Karpas-422 (cell line): ENCODE measurements around the gene CNTN4. TPM values are rescaled to one million over a fixed set of nuclear protein-coding genes. Genes with fewer than 3 reads are reported as not detected.

ENCODE experiments used
- DNase-seq: peaks from one replicate; pipeline ENCODE4 v3.0.0-alpha.2; 2015
- H2AFZ ChIP-seq: fragments of 200-600 bp; sonication (generic); 2 replicates; pipeline ENCODE4 v1.6.1; 2014; ENCODE audit warnings: antibody characterized with exemption, low read length, mixed read lengths
- H3K27ac ChIP-seq: fragments of 200-600 bp; sonication (generic); 2 replicates; pipeline ENCODE4 v1.5.1; 2014; ENCODE audit warnings: mild to moderate bottlenecking, low read length, moderate library complexity
- H3K27me3 ChIP-seq: fragments of 200-600 bp; sonication (generic); 2 replicates; pipeline ENCODE4 v1.6.1; 2014; ENCODE audit warnings: low read length, mixed read lengths
- H3K36me3 ChIP-seq: fragments of 200-600 bp; sonication (generic); 2 replicates; pipeline ENCODE4 v1.6.1; 2014; ENCODE audit warnings: low read length, mixed read lengths; ENCODE audit not compliant: insufficient read depth
- H3K4me1 ChIP-seq: fragments of 200-600 bp; sonication (generic); 2 replicates; pipeline ENCODE4 v1.6.1; 2014; ENCODE audit warnings: mild to moderate bottlenecking, low read length, mixed read lengths
- H3K4me2 ChIP-seq: fragments of 200-600 bp; sonication (generic); 2 replicates; pipeline ENCODE4 v1.6.1; 2014; ENCODE audit warnings: low read length, low read depth, mild to moderate bottlenecking; ENCODE audit not compliant: poor library complexity, severe bottlenecking
- H3K4me3 ChIP-seq: fragments of 200-600 bp; sonication (generic); 2 replicates; pipeline ENCODE4 v1.5.1; 2014; ENCODE audit warnings: mild to moderate bottlenecking, antibody characterized with exemption, low read length, mixed read lengths
- H3K79me2 ChIP-seq: fragments of 200-600 bp; sonication (generic); 2 replicates; pipeline ENCODE4 v1.6.1; 2014; ENCODE audit warnings: mild to moderate bottlenecking, low read length, mixed read lengths
- H3K9ac ChIP-seq: fragments of 200-600 bp; sonication (generic); 2 replicates; pipeline ENCODE4 v1.6.0; 2014; ENCODE audit warnings: low read length
- H3K9me2 ChIP-seq: fragments of 200-600 bp; sonication (generic), shearing (Covaris generic); replicated peaks from 2 replicates; pipeline ENCODE4 v1.6.0; 2014; ENCODE audit warnings: mild to moderate bottlenecking, low read length, moderate library complexity; ENCODE audit not compliant: insufficient read depth
- H3K9me3 ChIP-seq: fragments of 300-700, 200-600 bp; sonication (generic); 2 replicates; pipeline ENCODE4 v1.6.1; 2014; ENCODE audit warnings: low read length, mixed read lengths
- H4K20me1 ChIP-seq: fragments of 200-600 bp; sonication (generic); 2 replicates; pipeline ENCODE4 v1.6.1; 2014; ENCODE audit warnings: mild to moderate bottlenecking, antibody characterized with exemption, low read length, low read depth; ENCODE audit not compliant: insufficient read depth
- total RNA-seq: library from RNA; depleted of rRNA; stranded (reverse); fragments of >200 nt; shearing (Covaris generic); gene quantifications from 2 replicates; pipeline ENCODE4 v1.2.3, GENCODE V29; 2014; ENCODE audit warnings: low replicate concordance

CNTN4 gene
- total RNA-seq, 1 experiment from 2014 or later, result 0.19 TPM

DNA sequence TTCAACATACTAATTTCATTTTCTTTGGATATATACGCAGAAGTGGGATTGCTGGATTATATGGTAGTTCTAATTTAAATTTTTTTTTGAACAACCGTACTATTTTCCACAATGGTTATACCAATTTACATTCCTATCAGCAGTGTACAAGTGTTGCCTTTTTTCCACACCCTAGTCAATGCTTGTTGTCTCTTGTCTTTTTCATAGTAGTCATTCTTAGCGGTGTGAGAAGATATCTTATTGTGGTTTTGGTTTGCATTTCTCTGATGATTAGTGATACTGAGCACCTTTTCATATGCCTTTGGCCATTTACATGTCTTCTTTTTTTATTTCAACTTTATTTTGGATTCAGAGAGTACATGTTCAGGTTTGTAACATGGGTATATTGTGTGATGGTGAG, 858.4 kb downstream of the CNTN4 start:
- Histone ChIP-seq H3K4me2 (no peak overlapping the region), H3K9me3 (no peaks in the 10 kb centered on the region), H3K9ac (no peak overlapping the region), H3K79me2 (no peaks in the 10 kb centered on the region), H4K20me1 (no peaks in the 10 kb centered on the region), H3K9me2 (no peaks in the 10 kb centered on the region), H3K4me1 (no peaks in the 10 kb centered on the region), H3K27me3 (peaks cover 5% of the 10 kb centered on the region; the same call in 1 of the 2 replicates), H3K4me3 (no peak overlapping the region), H3K36me3 (no peaks in the 10 kb centered on the region), H2AFZ (no peak overlapping the region), H3K27ac (no peak overlapping the region)
- DNase-seq, result no peak

DNA sequence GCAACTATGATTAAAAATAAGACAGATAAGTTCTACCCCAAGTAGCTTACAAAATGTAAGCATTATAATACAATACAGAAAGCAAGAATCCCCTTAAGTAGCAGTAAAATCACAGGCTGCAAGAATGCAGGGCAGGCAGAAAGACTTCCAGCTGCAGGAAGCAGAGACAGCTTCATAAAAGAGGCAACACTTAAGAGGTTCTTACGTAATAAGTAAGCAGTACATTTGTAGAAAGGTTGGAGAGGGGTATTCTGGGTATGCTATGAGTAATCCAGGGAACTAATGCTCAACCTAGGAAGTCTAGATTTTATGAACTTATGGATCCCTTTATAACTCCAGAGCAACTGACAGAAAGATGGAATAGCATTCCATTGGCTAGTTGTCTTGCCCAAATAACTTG, 859.9 kb downstream of the CNTN4 start:
- H3K27ac ChIP-seq, result no peak overlapping the region
- no peaks in the 10 kb centered on the region for H3K79me2 ChIP-seq
- no peak overlapping the region for H3K9ac ChIP-seq
- no peaks in the 10 kb centered on the region for H3K36me3 ChIP-seq
- no peak overlapping the region for H3K4me3 ChIP-seq
- no peaks in the 10 kb centered on the region for H3K27me3 ChIP-seq
- H3K4me1 ChIP-seq, result no peaks in the 10 kb centered on the region
- DNase-seq, result no peak
- H4K20me1 ChIP-seq, result no peaks in the 10 kb centered on the region
- H2AFZ ChIP-seq, result no peak overlapping the region
- no peak overlapping the region for H3K4me2 ChIP-seq
- H3K9me3 ChIP-seq, result no peaks in the 10 kb centered on the region
- H3K9me2 ChIP-seq, result no peaks in the 10 kb centered on the region

DNA sequence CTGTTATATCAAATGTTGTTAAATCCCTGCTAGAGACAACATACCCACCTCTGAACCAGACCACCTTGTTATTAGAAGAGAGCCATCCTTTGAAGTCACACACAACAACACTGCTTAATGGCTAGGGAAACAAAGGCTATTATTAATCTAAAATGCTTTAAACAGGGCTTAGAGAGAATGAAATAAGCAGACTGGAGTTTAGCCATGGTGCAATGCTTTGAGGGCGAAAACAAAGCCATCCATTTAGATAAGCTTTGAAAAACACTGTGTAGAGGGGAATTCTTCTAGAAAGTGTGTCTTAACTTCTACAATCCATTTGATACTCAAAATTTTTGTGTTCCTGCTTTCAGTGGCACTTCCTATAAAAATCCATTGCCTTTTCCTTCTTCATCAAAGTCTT, 862.9 kb downstream of the CNTN4 start:
- H3K36me3 ChIP-seq, result no peaks in the 10 kb centered on the region
- no peaks in the 10 kb centered on the region for H3K9me3 ChIP-seq
- no peaks in the 10 kb centered on the region for H4K20me1 ChIP-seq
- H3K9ac ChIP-seq, result no peak overlapping the region
- H3K27ac ChIP-seq, result no peak overlapping the region
- H2AFZ ChIP-seq, result no peak overlapping the region
- H3K9me2 ChIP-seq, result no peaks in the 10 kb centered on the region
- no peak overlapping the region for H3K4me2 ChIP-seq
- no peaks in the 10 kb centered on the region for H3K4me1 ChIP-seq
- no peak overlapping the region for H3K4me3 ChIP-seq
- H3K79me2 ChIP-seq, result no peaks in the 10 kb centered on the region
- no peaks in the 10 kb centered on the region for H3K27me3 ChIP-seq
- DNase-seq, result no peak

DNA sequence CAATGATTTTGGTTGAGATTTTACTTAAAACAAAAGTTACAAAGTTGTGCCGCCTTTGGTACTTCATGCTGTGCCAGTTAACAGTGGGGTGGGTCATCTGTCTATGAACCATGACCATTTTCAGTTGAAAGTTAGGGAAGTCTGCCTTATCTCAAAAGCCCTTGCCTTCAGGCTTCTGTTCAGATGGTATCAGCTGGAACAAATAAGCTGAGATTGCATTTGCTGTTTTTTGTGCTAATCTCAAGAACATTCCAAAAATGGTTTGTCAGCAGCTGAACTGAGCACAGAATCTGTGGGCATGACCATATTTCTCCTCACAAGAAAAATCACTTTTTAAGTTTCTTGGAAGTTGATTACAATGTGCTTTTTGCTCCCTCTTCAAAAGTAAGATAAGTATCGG, 869.2 kb downstream of the CNTN4 start:
- no peaks in the 10 kb centered on the region for H3K27me3 ChIP-seq

DNA sequence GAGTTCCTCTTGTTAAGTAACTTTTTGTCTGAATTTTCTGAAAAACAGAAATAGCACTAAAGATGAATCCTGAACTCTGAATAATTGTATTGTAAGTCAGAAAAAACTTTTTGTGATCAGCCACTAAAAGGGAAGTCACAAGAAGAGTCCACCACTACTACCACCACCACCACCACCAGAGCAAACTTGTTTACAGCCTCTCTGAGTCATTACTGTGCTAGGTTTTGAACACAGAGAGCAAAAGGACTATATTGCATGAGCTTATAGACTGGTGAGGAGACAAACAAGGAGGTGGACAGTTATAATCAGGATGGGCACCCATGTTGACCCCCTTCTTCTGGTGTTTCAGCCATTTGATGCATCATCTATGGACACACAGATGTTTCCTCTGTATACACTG, 869.8 kb downstream of the CNTN4 start:
- Histone ChIP-seq H3K27me3 (no peaks in the 10 kb centered on the region), H4K20me1 (no peaks in the 10 kb centered on the region), H3K9me3 (no peaks in the 10 kb centered on the region), H3K36me3 (no peaks in the 10 kb centered on the region), H3K79me2 (no peaks in the 10 kb centered on the region), H2AFZ (no peak overlapping the region), H3K9me2 (no peaks in the 10 kb centered on the region), H3K9ac (no peak overlapping the region), H3K4me1 (no peaks in the 10 kb centered on the region), H3K4me3 (no peak overlapping the region), H3K27ac (no peak overlapping the region), H3K4me2 (no peak overlapping the region)
- no peak for DNase-seq

More for the DNA sequence above, 869.2 kb downstream of the CNTN4 start:
- H4K20me1 ChIP-seq, result no peaks in the 10 kb centered on the region
- H2AFZ ChIP-seq, result no peak overlapping the region
- H3K9me2 ChIP-seq, result no peaks in the 10 kb centered on the region
- no peak for DNase-seq
- H3K4me1 ChIP-seq, result no peaks in the 10 kb centered on the region
- H3K4me2 ChIP-seq, result no peak overlapping the region
- no peak overlapping the region for H3K9ac ChIP-seq
- H3K36me3 ChIP-seq, result no peaks in the 10 kb centered on the region
- no peak overlapping the region for H3K27ac ChIP-seq
- no peak overlapping the region for H3K4me3 ChIP-seq
- no peaks in the 10 kb centered on the region for H3K9me3 ChIP-seq
- H3K79me2 ChIP-seq, result no peaks in the 10 kb centered on the region

DNA sequence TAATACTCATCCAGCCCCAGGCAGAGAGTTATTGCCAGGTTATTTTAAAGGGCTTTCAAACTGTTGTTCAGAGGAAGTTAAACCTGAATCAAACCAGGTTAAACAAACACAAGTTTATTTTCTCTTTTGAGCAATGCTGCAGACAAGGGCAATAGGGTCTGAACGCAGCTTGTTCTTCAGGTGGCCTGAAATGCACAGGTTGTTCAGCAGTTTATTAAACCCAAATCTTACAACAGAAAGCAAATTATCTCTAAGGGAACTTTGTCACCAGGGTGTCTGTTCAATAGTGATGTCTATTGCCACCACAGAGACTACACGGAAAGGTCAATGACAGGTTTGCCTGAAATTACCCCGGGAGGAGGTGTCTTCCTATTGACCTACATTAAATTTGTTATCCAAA, 877.5 kb downstream of the CNTN4 start:
- Histone ChIP-seq H4K20me1 (no peaks in the 10 kb centered on the region), H3K9me2 (no peaks in the 10 kb centered on the region), H3K9me3 (no peaks in the 10 kb centered on the region), H3K4me2 (no peak overlapping the region), H3K9ac (no peak overlapping the region), H3K27ac (no peak overlapping the region), H3K79me2 (no peaks in the 10 kb centered on the region), H3K36me3 (no peaks in the 10 kb centered on the region), H2AFZ (no peak overlapping the region), H3K27me3 (no peaks in the 10 kb centered on the region), H3K4me1 (no peaks in the 10 kb centered on the region), H3K4me3 (no peak overlapping the region)
- DNase-seq, result no peak

DNA sequence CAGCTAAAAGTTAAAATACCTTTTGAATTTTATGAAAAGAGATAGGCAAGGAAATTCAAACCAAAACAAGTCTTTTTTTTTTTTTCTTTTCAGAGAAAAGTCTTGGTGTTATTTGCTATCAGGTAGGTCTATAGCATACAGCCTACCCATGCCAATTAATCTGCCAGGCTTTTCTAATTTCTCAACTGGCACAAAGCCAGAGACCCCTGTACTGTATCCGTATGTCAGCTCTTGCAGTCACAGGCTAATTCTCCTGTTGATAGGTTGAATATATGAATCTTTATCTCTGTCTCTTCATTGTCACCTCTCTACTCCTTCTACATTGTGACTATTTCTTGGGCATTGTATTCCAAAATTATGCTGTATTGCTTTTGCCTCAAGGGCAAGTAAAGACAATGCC, 878.1 kb downstream of the CNTN4 start:
- Histone ChIP-seq H3K4me3 (no peak overlapping the region), H3K4me1 (no peaks in the 10 kb centered on the region), H3K27ac (no peak overlapping the region), H3K9me2 (no peaks in the 10 kb centered on the region), H2AFZ (no peak overlapping the region), H3K9ac (no peak overlapping the region), H4K20me1 (no peaks in the 10 kb centered on the region), H3K36me3 (no peaks in the 10 kb centered on the region), H3K4me2 (no peak overlapping the region), H3K9me3 (no peaks in the 10 kb centered on the region), H3K79me2 (no peaks in the 10 kb centered on the region), H3K27me3 (no peaks in the 10 kb centered on the region)
- no peak for DNase-seq

DNA sequence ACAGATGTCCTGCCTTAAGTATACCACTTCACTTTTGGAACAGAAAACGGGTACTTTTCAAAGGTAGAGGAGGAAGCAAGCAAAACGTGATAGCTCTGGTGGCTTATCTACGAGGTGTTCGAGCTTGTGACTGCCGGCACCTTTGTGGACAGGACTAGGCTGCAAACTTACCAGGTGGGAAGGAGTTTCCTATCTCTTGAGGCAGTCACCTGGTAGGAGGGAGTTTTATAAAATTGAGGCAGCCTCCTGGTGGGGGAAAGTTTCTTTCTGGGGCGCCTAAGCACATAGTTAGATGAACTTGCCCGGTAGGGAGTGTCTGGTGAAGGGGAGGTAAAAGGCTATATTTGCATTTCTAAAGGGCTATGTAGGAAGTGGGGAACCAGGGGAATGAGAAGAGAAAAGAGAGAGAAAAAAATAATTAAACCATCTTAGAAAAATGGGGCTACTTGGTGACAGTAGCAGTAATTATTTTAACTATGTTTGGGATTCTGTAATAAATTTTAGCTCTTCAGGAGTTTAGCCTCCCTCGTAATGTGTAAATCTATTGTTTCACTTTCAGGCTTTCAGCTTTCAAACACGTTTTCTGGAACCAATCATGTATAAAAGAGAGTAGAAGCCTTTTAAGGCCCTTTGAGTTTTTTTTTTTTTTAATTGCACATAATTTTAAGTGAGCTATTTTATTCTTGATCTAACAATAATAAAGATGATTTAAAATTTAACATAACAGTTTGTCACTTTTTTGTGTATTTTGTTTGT, 880.5 kb downstream of the CNTN4 start:
- Histone ChIP-seq H3K36me3 (no peaks in the 10 kb centered on the region), H3K9me3 (no peaks in the 10 kb centered on the region), H3K27me3 (no peaks in the 10 kb centered on the region), H3K9me2 (no peaks in the 10 kb centered on the region), H3K4me1 (no peaks in the 10 kb centered on the region), H3K9ac (no peak overlapping the region), H3K79me2 (no peaks in the 10 kb centered on the region), H4K20me1 (no peaks in the 10 kb centered on the region), H3K27ac (no peak overlapping the region), H3K4me3 (no peak overlapping the region), H3K4me2 (no peak overlapping the region), H2AFZ (no peak overlapping the region)
- DNase-seq, result no peak
